ENCODE results near the gene TRAFD1. TPM values are rescaled to one million over a fixed set of nuclear protein-coding genes. Genes with fewer than 3 reads are reported as not detected.
A peak's percentile ranks its signal among the peaks of the same experiment; 100 is the strongest.

TRAFD1 gene
- total and polyA plus RNA-seq, 2 of the 13 experiments (the other 11 are each of a cell fraction or from before 2014, with no cell fraction given), result 9.5 to 20.9 TPM

DNA sequence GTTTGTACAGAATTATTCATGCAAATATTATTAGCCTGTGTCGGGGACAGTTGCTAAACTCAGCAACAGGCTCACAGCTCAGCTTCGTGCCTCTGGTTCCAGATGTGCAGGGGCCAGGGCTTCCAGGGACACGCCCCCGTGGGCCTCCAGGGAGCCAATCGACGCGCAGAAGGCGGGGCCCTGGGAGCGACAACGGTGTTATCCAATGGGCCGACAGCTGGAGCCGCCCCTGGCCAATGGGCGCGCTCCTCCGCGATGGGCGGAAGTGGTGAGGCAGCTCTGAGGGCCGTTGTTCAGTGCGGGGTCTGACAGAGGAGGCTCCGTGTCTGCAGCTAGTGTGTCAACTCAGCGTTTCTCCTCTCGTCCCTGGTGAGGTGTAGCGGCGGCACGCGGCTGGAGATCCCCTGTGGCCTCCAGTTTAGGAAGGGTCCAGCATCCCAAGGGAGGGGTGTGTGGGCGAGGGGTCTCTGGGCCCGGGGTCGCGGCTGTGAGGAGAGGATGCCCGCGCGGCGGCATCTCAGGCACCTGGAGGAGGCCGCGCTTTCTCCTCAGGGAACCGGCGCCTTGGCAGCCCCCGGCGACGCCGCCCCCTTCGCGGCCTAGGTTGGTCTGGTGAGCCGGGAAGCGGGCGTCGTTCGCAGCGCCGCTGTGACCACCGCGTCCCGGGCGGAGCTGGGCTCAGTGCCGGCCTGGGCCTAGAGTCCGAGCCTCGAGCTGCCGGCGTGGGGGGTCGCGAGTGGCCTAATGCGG, at the start of gene TRAFD1 (continued):
- TF ChIP-seq ZNF180 (CRISPR knock-in tag; IDR thresholded peaks at IDR 0.05; ENCODE audit: borderline replicate concordance, low read depth), result 0 out of 2 replicates have a peak, but pooled peaks have one; percentile 39
- TF ChIP-seq ZSCAN25 (CRISPR knock-in tag; IDR thresholded peaks at IDR 0.05), result no peak
- peak; percentile 69 for TF ChIP-seq MAX (IDR thresholded peaks at IDR 0.05)
- peak; percentile 94 for TF ChIP-seq POLR2AphosphoS5 (IDR thresholded peaks at IDR 0.05; ENCODE audit: low read depth, low read length)
- TF ChIP-seq ZMYM4 (CRISPR knock-in tag; IDR thresholded peaks at IDR 0.05), result peak; percentile 72
- peak; percentile 29 for TF ChIP-seq MED1 (CRISPR knock-in tag; IDR thresholded peaks at IDR 0.05)
- peak; percentile 83; the same call in 1 of the 2 replicates for TF ChIP-seq MTERF4 (CRISPR knock-in tag; IDR thresholded peaks at IDR 0.05)
- TF ChIP-seq ZFP36L1 (CRISPR knock-in tag; IDR thresholded peaks at IDR 0.05), result 0 out of 2 replicates have a peak, but pooled peaks have one; percentile 70
- no peak for TF ChIP-seq EEA1 (CRISPR knock-in tag; IDR thresholded peaks at IDR 0.05; ENCODE audit: borderline replicate concordance)
- no peak for TF ChIP-seq NONO (IDR thresholded peaks at IDR 0.05)
- TF ChIP-seq NONO (CRISPR knock-in tag; conservative IDR thresholded peaks at IDR 0.05), result peak; percentile 48; the same call in 1 of the 2 replicates
- TF ChIP-seq, protein P1, sequence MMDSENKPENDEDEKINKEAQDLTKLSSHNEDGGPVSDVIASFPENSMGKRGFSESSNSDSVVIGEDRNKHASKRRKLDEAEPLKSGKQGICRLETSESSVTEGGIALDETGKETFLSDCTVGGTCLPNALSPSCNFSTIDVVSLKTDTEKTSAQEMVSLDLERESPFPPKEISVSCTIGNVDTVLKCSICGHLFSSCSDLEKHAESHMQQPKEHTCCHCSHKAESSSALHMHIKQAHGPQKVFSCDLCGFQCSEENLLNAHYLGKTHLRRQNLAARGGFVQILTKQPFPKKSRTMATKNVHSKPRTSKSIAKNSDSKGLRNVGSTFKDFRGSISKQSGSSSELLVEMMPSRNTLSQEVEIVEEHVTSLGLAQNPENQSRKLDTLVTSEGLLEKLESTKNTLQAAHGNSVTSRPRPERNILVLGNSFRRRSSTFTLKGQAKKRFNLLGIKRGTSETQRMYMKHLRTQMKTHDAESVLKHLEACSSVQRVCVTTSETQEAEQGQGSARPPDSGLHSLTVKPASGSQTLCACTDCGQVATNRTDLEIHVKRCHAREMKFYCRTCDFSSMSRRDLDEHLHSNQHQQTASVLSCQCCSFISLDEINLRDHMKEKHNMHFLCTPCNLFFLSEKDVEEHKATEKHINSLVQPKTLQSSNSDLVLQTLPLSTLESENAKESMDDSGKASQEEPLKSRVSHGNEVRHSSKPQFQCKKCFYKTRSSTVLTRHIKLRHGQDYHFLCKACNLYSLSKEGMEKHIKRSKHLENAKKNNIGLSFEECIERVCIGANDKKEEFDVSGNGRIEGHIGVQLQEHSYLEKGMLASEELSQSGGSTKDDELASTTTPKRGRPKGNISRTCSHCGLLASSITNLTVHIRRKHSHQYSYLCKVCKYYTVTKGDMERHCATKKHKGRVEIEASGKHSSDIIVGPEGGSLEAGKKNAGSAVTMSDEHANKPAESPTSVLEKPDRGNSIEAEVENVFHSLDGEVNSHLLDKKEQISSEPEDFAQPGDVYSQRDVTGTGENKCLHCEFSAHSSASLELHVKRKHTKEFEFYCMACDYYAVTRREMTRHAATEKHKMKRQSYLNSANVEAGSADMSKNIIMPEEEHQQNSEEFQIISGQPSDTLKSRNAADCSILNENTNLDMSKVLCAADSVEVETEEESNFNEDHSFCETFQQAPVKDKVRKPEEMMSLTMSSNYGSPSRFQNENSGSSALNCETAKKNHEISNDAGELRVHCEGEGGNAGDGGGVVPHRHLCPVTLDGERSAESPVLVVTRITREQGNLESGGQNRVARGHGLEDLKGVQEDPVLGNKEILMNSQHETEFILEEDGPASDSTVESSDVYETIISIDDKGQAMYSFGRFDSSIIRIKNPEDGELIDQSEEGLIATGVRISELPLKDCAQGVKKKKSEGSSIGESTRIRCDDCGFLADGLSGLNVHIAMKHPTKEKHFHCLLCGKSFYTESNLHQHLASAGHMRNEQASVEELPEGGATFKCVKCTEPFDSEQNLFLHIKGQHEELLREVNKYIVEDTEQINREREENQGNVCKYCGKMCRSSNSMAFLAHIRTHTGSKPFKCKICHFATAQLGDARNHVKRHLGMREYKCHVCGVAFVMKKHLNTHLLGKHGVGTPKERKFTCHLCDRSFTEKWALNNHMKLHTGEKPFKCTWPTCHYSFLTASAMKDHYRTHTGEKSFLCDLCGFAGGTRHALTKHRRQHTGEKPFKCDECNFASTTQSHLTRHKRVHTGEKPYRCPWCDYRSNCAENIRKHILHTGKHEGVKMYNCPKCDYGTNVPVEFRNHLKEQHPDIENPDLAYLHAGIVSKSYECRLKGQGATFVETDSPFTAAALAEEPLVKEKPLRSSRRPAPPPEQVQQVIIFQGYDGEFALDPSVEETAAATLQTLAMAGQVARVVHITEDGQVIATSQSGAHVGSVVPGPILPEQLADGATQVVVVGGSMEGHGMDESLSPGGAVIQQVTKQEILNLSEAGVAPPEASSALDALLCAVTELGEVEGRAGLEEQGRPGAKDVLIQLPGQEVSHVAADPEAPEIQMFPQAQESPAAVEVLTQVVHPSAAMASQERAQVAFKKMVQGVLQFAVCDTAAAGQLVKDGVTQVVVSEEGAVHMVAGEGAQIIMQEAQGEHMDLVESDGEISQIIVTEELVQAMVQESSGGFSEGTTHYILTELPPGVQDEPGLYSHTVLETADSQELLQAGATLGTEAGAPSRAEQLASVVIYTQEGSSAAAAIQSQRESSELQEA (CRISPR knock-in tag; IDR thresholded peaks at IDR 0.05; ENCODE audit: not compliant biosample characterization), result no peak
- peak; percentile 75; the same call in 1 of the 2 replicates for TF ChIP-seq GATA4 (IDR thresholded peaks at IDR 0.05; ENCODE audit: borderline replicate concordance, low read depth)
- peak; percentile 77 for TF ChIP-seq SRSF1 (optimal IDR thresholded peaks at IDR 0.05; ENCODE audit: low read depth, low read length)
- no peak for TF ChIP-seq ZBTB34 (CRISPR knock-in tag; IDR thresholded peaks at IDR 0.05)
- no peak for TF ChIP-seq ZBTB14 (CRISPR knock-in tag; IDR thresholded peaks at IDR 0.05)
- peak; percentile 74; the same call in 1 of the 2 replicates for TF ChIP-seq ZNF598 (CRISPR knock-in tag; IDR thresholded peaks at IDR 0.05; ENCODE audit: borderline replicate concordance)
